HG03342 (cell line): ENCODE measurements around the gene DIS3L2.
"Not testable (repeated sequence)": the region's sequence is repeated elsewhere in the genome, so short reads cannot be mapped to it uniquely, and the experiment has no call there.

Experiments used
- ATAC-seq: cut with Tn5 transposase; IDR thresholded peaks from one replicate; pipeline ENCODE4 v1.9.1; 2021; ENCODE audit warnings: mild to moderate bottlenecking, moderate library complexity; ENCODE audit not compliant: unreplicated experiment

Gene DIS3L2

GRCh38 chr2:232363064-232363783 lies 401.7 kb downstream of the DIS3L2 start:
- ATAC-seq: not testable (repeated sequence)

- no peak for ATAC-seq
Observed at GRCh38 chr2:232363784-232364615, 402.5 kb downstream of the DIS3L2 start.

GRCh38 chr2:232364806-232365594 lies 403.5 kb downstream of the DIS3L2 start:
- ATAC-seq: not testable (repeated sequence)

- ATAC-seq: no peak
Observed at GRCh38 chr2:232365621-232366321, 404.3 kb downstream of the DIS3L2 start.

DNA sequence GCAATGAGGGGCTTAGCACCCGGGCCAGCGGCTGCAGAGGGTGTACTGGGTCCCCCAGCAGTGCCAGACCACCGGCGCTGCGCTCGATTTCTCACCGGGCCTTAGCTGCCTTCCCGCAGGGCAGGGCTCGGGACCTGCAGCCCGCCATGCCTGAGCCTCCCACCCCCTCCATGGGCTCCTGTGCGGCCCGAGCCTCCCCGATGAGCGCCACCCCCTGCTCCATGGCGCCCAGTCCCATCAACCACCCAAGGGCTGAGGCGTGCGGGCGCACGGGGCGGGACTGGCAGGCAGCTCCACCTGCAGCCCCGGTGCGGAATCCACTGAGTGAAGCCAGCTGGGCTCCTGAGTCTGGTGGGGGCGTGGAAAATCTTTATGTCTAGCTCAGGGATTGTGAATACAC lies 404.9 kb downstream of the DIS3L2 start:
- not testable (repeated sequence) for ATAC-seq

GRCh38 chr2:232367016-232367415 lies 405.5 kb downstream of the DIS3L2 start:
- no peak for ATAC-seq

DNA sequence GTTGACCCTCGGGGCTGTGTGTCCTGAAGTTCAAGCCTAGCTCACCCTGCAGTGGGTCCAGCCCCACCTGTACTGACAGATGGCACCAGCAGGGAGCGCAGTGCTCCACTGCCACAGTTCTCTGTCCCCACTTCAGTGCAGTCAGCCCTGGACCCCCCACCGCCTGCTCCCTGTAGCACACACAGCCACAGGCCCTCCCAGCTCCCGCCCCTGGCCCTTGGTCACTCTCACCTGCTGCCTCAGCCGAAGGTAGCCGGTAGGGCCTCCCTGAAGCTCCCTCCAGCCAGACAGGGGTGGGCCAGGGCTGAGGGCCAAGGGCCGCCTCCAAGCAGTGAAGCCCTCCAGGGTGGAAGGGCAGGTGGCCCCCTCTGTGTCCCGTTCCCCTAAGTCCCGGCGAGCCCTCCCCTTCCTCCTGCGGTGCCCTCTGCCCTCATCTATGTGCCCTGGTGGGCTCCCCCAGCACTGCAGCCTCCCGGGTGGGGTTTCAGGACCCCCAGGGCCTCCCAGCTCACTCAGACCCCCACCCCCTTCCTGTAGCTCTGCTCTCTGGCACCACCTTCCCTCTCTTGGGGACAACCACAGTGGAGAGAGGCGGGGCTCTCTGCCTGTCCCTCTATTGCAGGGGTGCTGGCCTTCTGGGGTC lies 406.2 kb downstream of the DIS3L2 start:
- ATAC-seq: no peak

DNA sequence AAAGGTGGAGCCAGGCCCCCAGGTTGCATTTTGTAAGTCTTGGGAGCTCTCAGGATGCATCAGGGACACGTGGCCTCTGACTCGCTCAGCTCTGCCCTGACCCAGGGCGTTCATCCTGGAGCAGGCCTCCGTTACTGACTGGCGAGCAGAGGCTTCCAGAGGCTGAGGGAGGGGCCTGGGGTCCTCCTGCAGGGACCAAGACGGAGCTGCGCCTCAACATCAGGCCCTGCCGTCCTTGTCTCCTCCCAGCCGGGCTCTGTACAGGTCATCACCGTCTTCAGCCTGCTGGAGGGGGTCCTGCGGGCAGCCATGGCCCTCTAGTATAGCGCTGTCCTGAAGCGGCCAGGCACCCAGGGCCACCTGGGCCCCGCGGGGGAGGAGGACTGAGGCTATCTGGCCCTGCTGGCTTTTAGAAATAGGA lies 406.8 kb downstream of the DIS3L2 start:
- ATAC-seq: no peak

DNA sequence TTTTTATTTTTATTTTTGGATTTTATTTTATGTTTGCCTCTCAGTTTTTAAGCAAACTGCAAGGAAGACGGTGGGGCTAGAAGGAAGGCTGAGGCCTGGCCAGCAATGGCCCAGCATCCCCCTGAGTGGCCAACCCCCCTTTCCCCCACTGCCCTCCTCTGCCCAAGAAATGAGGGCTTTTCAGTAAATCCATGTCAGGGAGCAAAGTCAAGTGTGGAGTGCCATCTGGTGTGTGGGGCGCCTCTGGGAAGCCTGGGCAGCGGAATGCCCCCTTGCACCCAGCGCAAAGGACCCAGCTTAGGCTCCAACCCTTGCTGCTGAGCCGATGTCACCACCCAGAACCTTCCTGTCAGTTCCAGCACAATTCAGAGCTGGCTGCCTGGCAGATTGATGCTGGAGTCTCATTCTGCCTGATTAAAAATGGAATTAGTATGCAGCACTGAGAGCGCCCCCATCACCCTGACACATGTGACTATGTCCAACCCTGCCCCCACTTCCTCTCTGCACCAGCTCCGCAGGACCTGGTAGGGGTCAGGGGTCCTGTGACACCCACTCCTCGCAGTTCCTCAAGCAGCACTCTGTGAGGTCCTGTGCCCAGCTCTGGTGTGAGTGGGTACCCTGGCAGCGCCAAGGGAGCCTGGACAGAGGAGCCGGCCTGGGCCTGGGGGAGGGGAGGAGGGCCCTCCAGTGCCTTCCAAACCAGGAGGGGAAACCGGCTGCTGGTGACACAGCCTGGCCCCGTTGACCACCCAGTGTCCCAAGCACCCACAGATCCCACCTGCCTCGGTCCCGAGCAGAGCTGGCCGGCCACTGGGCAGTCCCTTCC lies 407.8 kb downstream of the DIS3L2 start:
- no peak for ATAC-seq

DNA sequence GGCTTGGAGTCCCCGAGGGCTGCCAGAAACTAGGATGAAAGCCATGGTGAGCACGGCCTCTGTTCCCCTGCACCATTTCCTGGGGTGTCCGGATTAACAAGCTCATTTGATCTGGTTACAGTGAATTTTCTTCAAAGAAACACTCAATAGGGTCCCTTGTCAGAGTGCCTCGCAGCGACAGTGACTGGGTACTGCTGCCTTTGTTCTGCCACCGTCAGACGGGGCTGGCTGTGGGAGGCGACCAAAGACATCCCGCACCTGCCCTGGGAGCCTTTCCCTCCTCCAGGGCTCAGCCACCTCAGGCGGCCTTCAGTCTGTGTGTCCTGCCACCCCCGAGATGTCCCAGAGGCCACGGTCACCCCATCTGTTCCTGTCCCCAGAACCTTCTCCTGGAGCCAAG lies 408.5 kb downstream of the DIS3L2 start:
- ATAC-seq: not testable (repeated sequence)

DNA sequence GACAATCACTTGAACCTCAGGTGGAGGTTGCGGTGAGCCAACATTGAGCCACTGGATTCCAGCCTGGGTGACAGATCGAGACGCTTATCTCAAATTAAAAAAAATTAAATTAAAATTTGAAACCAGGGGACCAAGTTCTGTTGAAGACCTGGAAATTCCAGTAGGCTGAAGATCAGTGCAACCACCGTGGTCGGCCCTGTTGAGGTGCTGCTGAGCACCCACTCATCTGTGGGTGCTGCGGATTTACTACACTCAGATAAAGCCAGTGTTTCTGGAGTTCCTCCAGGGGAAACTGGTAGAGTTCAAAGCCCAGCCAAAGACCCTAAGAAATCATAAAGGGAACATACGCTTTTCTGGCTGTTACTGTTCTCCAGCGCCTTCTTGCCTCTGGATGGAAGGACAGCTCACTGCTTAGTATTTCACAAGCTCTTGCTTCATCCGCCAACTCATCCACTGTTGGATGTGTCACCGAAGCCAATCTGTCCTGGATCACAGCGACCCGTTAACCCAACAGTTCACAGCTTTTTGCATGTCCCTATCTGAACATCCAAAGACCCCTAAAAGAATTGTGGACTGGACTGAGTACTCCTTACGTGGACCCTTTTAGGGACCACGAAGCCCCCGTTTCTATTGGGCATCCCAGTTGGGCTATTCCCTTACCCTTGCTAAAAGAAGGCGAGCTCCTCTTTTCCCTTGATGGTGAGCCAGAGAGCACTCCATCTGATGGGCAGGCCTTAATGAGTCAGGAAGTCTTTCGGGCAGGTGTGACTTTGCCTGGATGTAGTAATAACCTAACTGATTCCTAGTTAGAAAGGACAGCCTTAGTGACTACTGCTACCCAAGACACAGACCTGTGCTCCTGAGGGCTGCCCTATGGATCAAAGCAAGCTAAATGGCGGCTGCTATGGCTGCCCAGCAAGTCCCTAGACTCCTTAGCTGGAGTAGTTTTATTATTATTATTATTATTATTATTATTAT lies 411.0 kb downstream of the DIS3L2 start:
- ATAC-seq: no peak

DNA sequence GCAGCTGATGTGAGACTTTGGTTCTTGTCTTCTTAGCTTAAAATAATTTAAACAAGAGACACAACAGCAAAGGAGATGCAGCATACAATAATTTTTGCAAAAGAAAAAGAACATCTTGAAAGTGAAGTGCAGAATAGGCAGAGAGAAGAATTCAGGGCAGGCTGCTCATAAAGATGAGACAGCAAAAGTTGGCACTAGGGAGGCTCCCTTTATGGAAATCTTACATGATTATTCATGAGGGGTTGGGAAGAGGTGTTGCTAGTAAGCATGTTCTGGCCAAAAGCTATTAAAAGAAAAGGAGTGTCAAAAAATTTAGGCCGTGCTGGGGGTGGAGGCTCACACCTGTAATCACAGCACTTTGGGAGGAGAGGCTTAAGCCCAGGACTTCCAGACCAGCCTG lies 412.8 kb downstream of the DIS3L2 start:
- no peak for ATAC-seq

- ATAC-seq: no peak
Observed at GRCh38 chr2:232375164-232375563, 413.7 kb downstream of the DIS3L2 start.

DNA sequence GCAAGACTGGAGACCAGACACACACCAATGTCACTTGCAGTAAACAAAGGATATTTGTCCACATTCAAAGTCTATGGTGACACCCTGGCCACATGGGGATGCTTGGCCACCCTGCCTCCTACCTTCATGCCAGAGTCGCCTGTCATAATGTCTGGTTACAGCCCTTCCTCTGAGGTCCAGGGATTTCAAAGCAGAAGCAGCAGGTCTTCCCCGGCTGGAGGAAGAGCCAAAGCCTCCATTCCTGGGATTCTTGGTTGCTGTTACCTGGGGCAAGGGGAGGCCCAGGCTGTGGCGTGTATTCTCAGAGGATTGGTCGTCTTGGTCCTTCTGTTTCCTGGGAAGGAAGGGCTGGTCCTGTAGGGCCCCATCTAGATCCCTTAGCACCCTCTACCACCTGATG lies 414.7 kb downstream of the DIS3L2 start:
- ATAC-seq: no peak

- no peak for ATAC-seq
Observed at GRCh38 chr2:232376713-232377112, 415.2 kb downstream of the DIS3L2 start.

DNA sequence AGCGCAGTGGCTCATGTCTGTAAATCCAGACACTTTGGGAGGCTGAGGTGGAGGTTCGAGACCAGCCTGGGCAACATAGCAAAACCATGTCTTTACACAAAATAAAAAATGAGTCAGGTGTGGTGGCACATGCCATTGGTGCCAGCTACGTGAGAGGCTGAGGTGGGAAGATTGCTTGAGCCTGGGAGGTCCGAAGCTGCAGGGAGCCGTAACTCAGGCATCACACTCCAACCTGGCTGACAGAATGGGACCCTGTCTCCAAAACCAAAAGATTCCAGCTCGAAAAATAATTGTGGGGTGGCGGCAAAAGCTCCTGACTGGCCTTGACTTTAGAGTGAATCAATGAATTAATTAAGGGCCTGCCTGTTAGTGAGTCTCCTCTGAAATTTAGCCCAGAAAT lies 415.8 kb downstream of the DIS3L2 start:
- no peak for ATAC-seq

DNA sequence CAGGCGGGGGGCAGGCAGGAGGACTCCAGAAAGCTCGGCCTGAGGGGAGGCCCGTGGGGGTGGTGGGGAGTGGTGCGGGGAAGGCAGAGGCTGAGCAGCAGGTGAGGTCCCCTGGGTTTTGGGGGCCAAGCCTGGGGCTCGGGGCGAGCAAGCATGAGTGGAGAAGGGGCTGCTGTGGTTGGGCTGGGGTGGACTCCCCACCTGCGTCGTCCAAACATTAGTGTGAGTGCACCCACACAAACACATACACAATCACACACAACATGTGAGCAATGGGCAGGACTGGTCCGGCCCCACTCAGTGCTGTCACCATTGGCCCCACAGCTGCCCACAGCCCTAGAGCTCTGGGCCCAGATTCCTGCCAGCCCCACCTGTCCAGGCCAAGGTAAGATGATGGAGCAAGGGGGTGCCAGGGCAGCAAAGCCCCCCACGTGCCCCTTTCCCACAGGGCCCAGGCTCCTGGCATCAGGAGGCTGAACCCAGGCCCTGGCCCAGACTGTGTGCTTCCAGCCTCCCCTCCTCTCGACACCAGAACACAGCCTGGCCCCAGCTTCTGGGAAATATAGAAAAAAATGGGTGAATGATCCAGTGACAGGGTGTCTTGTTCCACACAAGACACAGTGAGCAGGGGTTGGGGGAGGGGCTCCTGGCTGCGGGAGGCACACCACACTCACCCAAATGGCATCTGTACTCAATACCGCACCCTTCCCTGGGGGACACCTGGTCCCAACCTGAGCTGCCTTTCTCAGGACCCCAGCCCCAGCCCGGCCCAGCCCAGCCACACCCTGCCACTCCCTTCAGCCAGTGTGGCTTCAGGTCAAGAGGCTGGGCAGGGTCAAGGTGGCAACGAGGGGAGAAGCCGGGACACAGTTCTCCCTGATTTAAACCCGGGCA lies 416.6 kb downstream of the DIS3L2 start:
- no peak for ATAC-seq
